Dendritic cell treated with granulocyte-macrophage colony-stimulating factor and Interleukin-4, amounts not matched to agents 40 ng/mL and 50 ng/mL, for 4 days (primary cell): ENCODE measurements around the gene CDC42BPB.

ENCODE experiments used
- H3K27ac Mint-ChIP-seq: one replicate; pipeline ENCODE4 v1.8.0; 2022; ENCODE audit warnings: mild to moderate bottlenecking, mixed read lengths
- H3K27me3 Mint-ChIP-seq: one replicate; pipeline ENCODE4 v1.8.0; 2022; ENCODE audit warnings: mild to moderate bottlenecking, mixed read lengths
- H3K36me3 Mint-ChIP-seq: one replicate; pipeline ENCODE4 v1.8.0; 2022; ENCODE audit warnings: low read depth, mixed read lengths
- H3K4me1 Mint-ChIP-seq: one replicate; pipeline ENCODE4 v1.8.0; 2022; ENCODE audit warnings: low read depth, mixed read lengths
- H3K4me3 Mint-ChIP-seq: one replicate; pipeline ENCODE4 v1.8.0; 2022; ENCODE audit warnings: mild to moderate bottlenecking, moderate library complexity, mixed read lengths
- H3K9me3 Mint-ChIP-seq: one replicate; pipeline ENCODE4 v1.8.0; 2022; ENCODE audit warnings: mixed read lengths
- intact Hi-C: fragments of 100-400 bp; cut with micrococcal nuclease; formaldehyde crosslinking; loops from one replicate; pipeline ENCODE4 v1.15.0; 2022

The CDC42BPB gene

DNA sequence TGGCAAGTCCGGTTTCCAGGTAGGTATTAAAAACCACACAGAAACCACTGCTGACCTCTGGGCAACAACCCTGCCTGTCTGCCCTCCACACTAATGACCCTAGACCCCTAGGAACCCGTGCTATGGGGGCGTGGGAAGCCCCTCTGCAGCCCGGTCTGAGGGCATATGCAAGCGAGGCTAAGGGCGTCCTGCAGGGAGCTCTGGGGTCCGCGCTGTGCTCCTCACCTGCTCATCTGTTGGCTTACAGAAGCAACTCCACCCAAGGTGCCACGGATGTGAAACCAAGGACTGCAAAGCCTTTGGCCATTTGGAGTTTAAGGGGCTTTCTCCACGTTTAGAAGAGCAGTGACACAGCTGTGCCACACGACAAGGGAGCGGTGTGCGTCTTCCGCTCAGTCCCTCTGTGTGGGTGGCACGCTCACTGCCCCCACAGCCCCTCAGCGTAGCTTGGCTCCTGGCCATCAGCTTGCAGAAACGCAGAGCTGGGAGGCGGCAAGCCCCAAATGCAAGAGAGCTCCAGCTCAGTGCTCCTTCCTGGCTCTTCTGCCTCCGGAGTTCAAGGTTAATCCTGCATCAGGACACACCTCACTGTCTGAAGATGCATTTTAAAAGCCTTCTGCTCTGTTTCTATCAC is 116.5 kb downstream of the CDC42BPB start:
- H3K36me3 Mint-ChIP-seq: peaks cover 100% of the 10 kb centered on the region
- H3K4me3 Mint-ChIP-seq: no peak overlapping the region
- no peaks in the 10 kb centered on the region for H3K9me3 Mint-ChIP-seq
- intact Hi-C loops: no loop called here
- H3K4me1 Mint-ChIP-seq: peaks cover 12% of the 10 kb centered on the region
- no peaks in the 10 kb centered on the region for H3K27me3 Mint-ChIP-seq
- no peak overlapping the region for H3K27ac Mint-ChIP-seq

- no peaks in the 10 kb centered on the region for H3K9me3 Mint-ChIP-seq
- intact Hi-C loops: no loop called here
- peaks cover 100% of the 10 kb centered on the region for H3K36me3 Mint-ChIP-seq
- peaks cover 12% of the 10 kb centered on the region for H3K4me1 Mint-ChIP-seq
- no peak overlapping the region for H3K4me3 Mint-ChIP-seq
- no peaks in the 10 kb centered on the region for H3K27me3 Mint-ChIP-seq
- no peak overlapping the region for H3K27ac Mint-ChIP-seq
Measured at GRCh38 chr14:102939820-102940561, 117.4 kb downstream of the CDC42BPB start.

- Mint-ChIP-seq H3K4me1 (peaks cover 12% of the 10 kb centered on the region), H3K9me3 (no peaks in the 10 kb centered on the region), H3K4me3 (no peak overlapping the region), H3K27me3 (no peaks in the 10 kb centered on the region), H3K27ac (no peak overlapping the region), H3K36me3 (peaks cover 100% of the 10 kb centered on the region)
- intact Hi-C loops: no loop called here
Measured at GRCh38 chr14:102939329-102939728, 118.0 kb downstream of the CDC42BPB start.

DNA sequence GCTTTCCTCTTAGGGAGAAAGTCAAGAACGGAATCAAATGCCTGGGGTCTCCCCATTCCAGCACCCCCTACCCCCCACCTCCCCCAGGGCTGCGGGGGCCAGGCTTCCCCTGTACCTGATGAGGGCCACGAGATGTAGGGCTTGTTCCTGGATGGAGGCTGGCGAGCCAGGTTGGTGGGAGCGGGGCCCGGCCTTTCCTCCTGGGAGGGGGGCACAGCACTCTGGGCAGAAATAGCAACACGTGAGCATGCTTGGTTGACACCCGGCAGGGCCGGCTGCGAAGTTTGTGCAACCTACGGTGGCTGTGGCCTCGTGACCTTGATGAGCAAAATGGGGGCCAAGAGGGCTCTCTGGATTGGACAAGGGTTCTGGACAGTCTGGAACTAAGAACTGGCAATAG is 119.2 kb downstream of the CDC42BPB start:
- Mint-ChIP-seq H3K27ac (no peak overlapping the region), H3K27me3 (no peaks in the 10 kb centered on the region), H3K4me1 (peaks cover 12% of the 10 kb centered on the region), H3K4me3 (no peak overlapping the region), H3K36me3 (peaks cover 100% of the 10 kb centered on the region), H3K9me3 (no peaks in the 10 kb centered on the region)
- intact Hi-C loops: no loop called here

DNA sequence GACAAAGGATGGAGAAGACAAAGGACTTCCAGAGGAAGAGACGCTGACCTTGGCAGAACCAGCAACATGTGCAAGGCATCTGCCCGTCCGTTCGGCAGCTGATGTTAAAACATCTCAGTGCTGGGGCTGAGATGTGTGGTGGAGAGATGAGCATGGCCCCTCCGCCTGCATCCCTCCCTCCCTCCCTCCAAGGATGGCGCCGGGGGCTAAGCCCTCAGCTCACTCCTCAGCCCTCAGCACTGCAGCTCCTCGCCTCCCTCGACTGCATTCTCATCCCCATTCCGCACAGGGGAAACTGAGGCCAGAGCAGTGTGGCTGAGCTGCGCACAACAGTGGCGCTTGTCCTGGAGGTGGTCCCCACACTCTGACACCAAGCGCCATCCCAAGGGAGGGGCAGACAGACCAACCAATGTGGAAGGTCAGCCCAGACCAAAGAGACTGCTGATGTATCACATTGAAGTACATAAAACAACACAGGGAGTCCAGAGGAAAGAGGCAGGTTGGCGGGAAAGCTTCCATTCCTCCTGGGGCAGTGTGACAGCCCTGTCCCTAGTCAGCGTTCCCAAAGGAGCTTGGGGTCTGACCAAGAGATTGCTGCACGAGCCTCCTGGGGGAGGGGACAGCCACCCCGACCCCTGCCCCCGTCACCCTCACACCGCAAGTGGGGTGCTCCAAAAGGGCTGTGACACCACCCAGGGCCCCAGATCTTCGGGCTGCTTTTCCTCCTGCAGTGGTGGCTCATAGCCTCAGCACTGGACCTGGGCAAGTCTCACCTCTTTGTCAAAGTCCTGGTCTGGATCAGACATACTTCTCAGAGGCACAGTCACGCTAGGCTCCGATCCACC is 119.8 kb downstream of the CDC42BPB start:
- Mint-ChIP-seq H3K27ac (no peak overlapping the region), H3K9me3 (no peaks in the 10 kb centered on the region), H3K4me3 (no peak overlapping the region), H3K4me1 (peaks cover 12% of the 10 kb centered on the region), H3K36me3 (peaks cover 100% of the 10 kb centered on the region), H3K27me3 (peaks cover under 1% of the 10 kb centered on the region)
- intact Hi-C loops: no loop called here

DNA sequence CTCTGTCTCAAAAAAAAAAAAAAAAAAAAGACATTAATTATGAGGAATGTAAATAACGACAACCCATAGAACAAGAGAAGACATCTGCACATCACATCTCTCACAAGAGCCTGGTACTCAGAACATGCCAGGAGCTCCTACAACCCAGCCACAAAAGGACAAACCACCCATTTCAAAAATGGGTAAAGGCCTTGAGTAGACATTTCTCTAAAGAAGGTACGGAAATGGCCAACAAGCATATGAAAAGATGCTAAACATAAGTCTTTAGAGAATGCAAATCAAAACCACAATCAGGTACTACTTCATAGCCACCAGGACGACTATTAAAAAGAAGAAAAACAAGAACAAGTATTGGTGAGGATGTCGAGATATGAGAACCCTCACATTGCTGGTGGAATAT is 121.6 kb downstream of the CDC42BPB start:
- H3K36me3 Mint-ChIP-seq: peaks cover 92% of the 10 kb centered on the region
- H3K4me3 Mint-ChIP-seq: no peak overlapping the region
- intact Hi-C loops: no loop called here
- peaks cover 19% of the 10 kb centered on the region for H3K27me3 Mint-ChIP-seq
- no peaks in the 10 kb centered on the region for H3K9me3 Mint-ChIP-seq
- no peak overlapping the region for H3K27ac Mint-ChIP-seq
- no peaks in the 10 kb centered on the region for H3K4me1 Mint-ChIP-seq

DNA sequence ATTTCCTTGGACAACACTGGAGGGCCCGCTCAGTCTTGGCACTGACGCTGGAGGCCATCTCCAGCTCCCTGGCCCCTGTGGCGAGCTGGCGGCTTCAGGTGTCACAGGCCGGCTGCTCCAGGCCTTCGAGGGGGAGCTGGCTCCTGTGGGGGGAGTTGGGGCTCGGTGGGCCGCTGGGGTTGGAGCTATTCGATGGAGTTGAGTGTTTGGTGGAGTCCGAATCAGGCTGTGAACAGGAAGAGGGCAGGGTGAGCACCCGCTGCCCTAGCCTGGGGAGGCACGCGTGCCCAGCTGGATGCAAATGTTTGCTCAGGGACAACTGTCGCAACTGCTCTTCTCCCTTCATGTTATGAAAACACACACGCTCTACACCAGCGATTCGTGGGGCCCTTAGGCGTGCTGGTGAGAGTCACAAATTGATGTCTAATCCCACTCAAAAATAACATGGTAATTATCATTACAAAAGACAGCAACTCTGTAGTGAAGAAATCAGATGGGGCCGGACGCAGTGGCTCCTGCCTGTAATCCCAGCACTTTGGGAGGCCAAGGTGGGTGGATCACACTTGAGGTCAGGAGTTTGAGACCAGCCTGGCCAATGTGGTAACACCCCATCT is 123.6 kb downstream of the CDC42BPB start:
- H3K27me3 Mint-ChIP-seq: peaks cover 33% of the 10 kb centered on the region

GRCh38 chr14:102932484-102933248 is 124.7 kb downstream of the CDC42BPB start:
- no peak overlapping the region for H3K27ac Mint-ChIP-seq
- intact Hi-C loops: no loop called here
- no peaks in the 10 kb centered on the region for H3K9me3 Mint-ChIP-seq
- H3K4me3 Mint-ChIP-seq: no peak overlapping the region
- peaks cover 44% of the 10 kb centered on the region for H3K27me3 Mint-ChIP-seq
- peaks cover 61% of the 10 kb centered on the region for H3K36me3 Mint-ChIP-seq
- peaks cover 15% of the 10 kb centered on the region for H3K4me1 Mint-ChIP-seq

More for the DNA sequence above, 123.6 kb downstream of the CDC42BPB start:
- Mint-ChIP-seq H3K4me1 (peaks cover 7% of the 10 kb centered on the region), H3K4me3 (no peak overlapping the region), H3K27ac (no peak overlapping the region), H3K9me3 (no peaks in the 10 kb centered on the region), H3K36me3 (peaks cover 71% of the 10 kb centered on the region)
- intact Hi-C loops: no loop called here

DNA sequence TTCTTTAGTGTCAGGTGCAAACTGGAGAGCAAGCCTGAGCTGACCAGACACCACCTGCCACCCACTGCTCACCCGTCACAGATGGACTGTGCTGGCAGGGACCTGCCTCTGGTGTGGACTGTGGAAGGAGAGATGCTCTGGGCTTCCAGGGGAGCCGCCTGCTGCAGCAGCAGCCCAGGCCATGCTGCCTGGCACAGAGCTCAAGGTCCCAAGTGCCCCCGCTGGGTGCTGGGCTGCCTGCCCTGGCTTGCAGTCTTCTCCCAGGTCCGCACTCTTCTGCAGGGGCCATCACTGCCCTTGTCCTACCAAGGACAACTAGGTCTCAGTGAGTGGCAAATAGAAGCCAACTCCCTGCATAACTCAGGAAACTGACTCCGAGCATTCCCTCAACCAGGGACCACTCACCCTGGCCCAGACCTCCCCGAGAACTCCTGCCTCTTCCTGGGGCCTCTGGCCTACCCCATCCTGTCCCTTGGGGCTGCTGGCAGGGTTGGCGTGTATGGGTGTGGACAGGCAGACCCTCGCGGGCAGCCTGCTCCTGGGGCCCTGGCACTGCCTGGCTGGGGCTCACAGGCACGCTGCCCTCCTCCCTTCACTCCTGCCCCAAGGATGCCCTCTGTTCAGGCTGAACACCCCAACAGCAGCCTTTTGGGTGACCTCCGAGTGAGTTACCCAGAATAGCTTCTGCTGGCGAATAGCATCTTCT is 125.6 kb downstream of the CDC42BPB start:
- H3K4me1 Mint-ChIP-seq: peaks cover 15% of the 10 kb centered on the region
- H3K4me3 Mint-ChIP-seq: no peak overlapping the region
- no peaks in the 10 kb centered on the region for H3K9me3 Mint-ChIP-seq
- intact Hi-C loops: no loop called here
- peaks cover 51% of the 10 kb centered on the region for H3K36me3 Mint-ChIP-seq
- H3K27me3 Mint-ChIP-seq: peaks cover 50% of the 10 kb centered on the region
- H3K27ac Mint-ChIP-seq: no peak overlapping the region

DNA sequence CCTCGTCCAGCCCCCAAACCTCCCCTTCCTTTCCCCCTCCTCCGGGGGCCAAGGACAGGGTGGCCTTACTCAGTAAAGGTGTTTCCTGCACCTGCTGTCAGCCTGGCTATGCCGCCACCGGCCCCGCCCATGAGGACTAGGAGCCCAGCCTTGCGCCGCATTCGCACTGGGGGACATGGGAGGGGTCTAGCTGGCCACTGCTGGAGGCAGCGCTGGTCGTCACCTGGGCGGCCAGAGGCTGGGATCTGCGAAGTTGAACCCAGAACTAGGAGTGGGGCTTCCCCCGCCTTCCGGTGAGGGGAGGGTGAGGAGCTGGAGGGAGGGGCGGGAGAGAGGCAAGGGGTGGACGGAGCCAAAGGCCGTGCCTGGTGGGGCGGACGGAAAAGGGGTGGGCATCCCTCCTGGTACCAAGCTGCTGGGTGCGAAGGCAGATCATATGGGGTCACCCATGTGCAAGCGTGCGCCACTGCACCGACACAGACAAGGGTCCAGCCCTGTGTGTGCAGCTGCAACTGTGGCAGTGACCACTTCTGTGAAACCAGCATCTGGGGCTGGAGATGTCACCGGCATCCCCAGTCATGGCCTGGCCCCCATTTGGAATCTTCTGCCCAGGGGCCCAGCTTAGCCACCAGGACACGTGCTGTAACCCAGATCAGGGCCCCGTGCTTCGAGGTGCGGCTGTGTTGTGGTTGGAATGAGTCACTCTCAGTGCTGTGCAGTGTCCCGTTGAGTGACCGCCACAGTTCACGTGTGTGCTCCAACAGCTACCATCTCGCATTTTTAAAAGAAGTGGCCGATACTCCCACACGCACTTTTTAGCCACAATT is 126.4 kb downstream of the CDC42BPB start:
- Mint-ChIP-seq H3K4me1 (peaks cover 15% of the 10 kb centered on the region), H3K9me3 (no peaks in the 10 kb centered on the region), H3K27me3 (peaks cover 50% of the 10 kb centered on the region), H3K27ac (no peak overlapping the region), H3K36me3 (peaks cover 44% of the 10 kb centered on the region), H3K4me3 (no peak overlapping the region)
- intact Hi-C loops: no loop called here

- no peaks in the 10 kb centered on the region for H3K9me3 Mint-ChIP-seq
- peaks cover 50% of the 10 kb centered on the region for H3K27me3 Mint-ChIP-seq
- H3K4me1 Mint-ChIP-seq: peaks cover 15% of the 10 kb centered on the region
- peaks cover 36% of the 10 kb centered on the region for H3K36me3 Mint-ChIP-seq
- H3K27ac Mint-ChIP-seq: no peak overlapping the region
- H3K4me3 Mint-ChIP-seq: no peak overlapping the region
- intact Hi-C loops: no loop called here
Measured at GRCh38 chr14:102930138-102930752, 127.1 kb downstream of the CDC42BPB start.
